ENCODE measurements around the gene STK24.

The STK24 gene

GRCh38 chr13:98446234-98446621 lies 130.7 kb downstream of the STK24 start:
- DNase-seq: no peak

GRCh38 chr13:98445340-98446233 lies 131.3 kb downstream of the STK24 start:
- DNase-seq: peak; percentile 66 to 79

- DNase-seq: no peak
Measured at GRCh38 chr13:98444381-98444780, 132.5 kb downstream of the STK24 start.

- DNase-seq: no peak
Measured at GRCh38 chr13:98443800-98444325, 133.0 kb downstream of the STK24 start.

GRCh38 chr13:98443329-98443728 lies 133.6 kb downstream of the STK24 start:
- DNase-seq: no peak

- no peak for DNase-seq
Measured at GRCh38 chr13:98442391-98443230, 134.3 kb downstream of the STK24 start.

- no peak for DNase-seq
Measured at GRCh38 chr13:98441056-98441676, 135.7 kb downstream of the STK24 start.

GRCh38 chr13:98440390-98441055 lies 136.4 kb downstream of the STK24 start:
- DNase-seq: no peak

GRCh38 chr13:98439896-98440295 lies 137.0 kb downstream of the STK24 start:
- DNase-seq: no peak

- no peak for DNase-seq
Measured at GRCh38 chr13:98439126-98439828, 137.6 kb downstream of the STK24 start.

- DNase-seq: no peak
Measured at GRCh38 chr13:98438246-98439125, 138.4 kb downstream of the STK24 start.

GRCh38 chr13:98436233-98436910 lies 140.5 kb downstream of the STK24 start:
- DNase-seq: no peak

- no peak for DNase-seq
Measured at GRCh38 chr13:98435376-98435775, 141.5 kb downstream of the STK24 start.

- no peak for DNase-seq
Measured at GRCh38 chr13:98434060-98434459, 142.8 kb downstream of the STK24 start.

GRCh38 chr13:98433654-98434053 lies 143.3 kb downstream of the STK24 start:
- no peak for DNase-seq

GRCh38 chr13:98432638-98433037 lies 144.3 kb downstream of the STK24 start:
- DNase-seq: no peak

GRCh38 chr13:98429977-98430736 lies 146.8 kb downstream of the STK24 start:
- DNase-seq: no peak

GRCh38 chr13:98429531-98429930 lies 147.4 kb downstream of the STK24 start:
- DNase-seq: no peak

- DNase-seq: no peak
Measured at GRCh38 chr13:98429081-98429480, 147.8 kb downstream of the STK24 start.

Measured in CD4-positive, alpha-beta T cell treated with Interferon alpha-2 for 1 hour (primary cell).